ENCODE data around the gene TEAD1. TPM values are rescaled to one million over a fixed set of nuclear protein-coding genes. Genes with fewer than 3 reads are reported as not detected.

The TEAD1 gene
- total and polyA plus RNA-seq, 9 of the 15 experiments (the other 6 are each of a cell fraction or from before 2014, with no cell fraction given): 1.7 to 17.7 (median 10.8) TPM

- TF ChIP-seq GABPB2 (CRISPR knock-in tag; conservative IDR thresholded peaks at IDR 0.05) (no peak), CXXC5 (CRISPR knock-in tag; IDR thresholded peaks at IDR 0.05) (peak; percentile 36; the same call in 1 of the 2 replicates), CLOCK (CRISPR knock-in tag; IDR thresholded peaks at IDR 0.05; ENCODE audit: borderline replicate concordance) (no peak), ZNF384 (IDR thresholded peaks at IDR 0.05; ENCODE audit: low read depth, low read length) (peak; percentile 82), VEZF1 (CRISPR knock-in tag; IDR thresholded peaks at IDR 0.05) (peak; percentile 7; the same call in 1 of the 2 replicates), ZFP30 (CRISPR knock-in tag; IDR thresholded peaks at IDR 0.05; ENCODE audit: borderline replicate concordance) (no peak), TAF1 (IDR thresholded peaks at IDR 0.05; ENCODE audit: control insufficient read depth, extremely low read depth, insufficient read depth, low read length, severe bottlenecking) (no peak), ZNF511 (CRISPR knock-in tag; IDR thresholded peaks at IDR 0.05) (no peak), C11orf30 (IDR thresholded peaks at IDR 0.05; ENCODE audit: low read depth) (peak; percentile 39; the same call in 1 of the 2 replicates), SP2 (IDR thresholded peaks at IDR 0.05; ENCODE audit: extremely low read depth, low read depth, low read length, poor library complexity, severe bottlenecking) (no peak), ASH1L (IDR thresholded peaks at IDR 0.05; ENCODE audit: borderline replicate concordance, low read depth, partially characterized antibody) (no peak), TBP (optimal IDR thresholded peaks at IDR 0.05; ENCODE audit: low read depth, low read length) (peak; percentile 26), CREB5 (CRISPR knock-in tag; IDR thresholded peaks at IDR 0.05) (no peak), THRB (CRISPR knock-in tag; conservative IDR thresholded peaks at IDR 0.05) (no peak)
These were observed 153.9 kb downstream of the TEAD1 start (continued) for GRCh38 chr11:12827929-12828812.
